Activated T-cell treated with anti-CD3 and anti-CD28 coated beads, Interleukin-2, amount 50 U/mL, for 48 hours (primary cell): ENCODE data around the gene OTOL1.

Experiments used
- DNase-seq, 2 experiments: peaks; one replicate each; pipeline ENCODE4 v3.0.0-alpha.2; 2020

OTOL1 gene

DNA sequence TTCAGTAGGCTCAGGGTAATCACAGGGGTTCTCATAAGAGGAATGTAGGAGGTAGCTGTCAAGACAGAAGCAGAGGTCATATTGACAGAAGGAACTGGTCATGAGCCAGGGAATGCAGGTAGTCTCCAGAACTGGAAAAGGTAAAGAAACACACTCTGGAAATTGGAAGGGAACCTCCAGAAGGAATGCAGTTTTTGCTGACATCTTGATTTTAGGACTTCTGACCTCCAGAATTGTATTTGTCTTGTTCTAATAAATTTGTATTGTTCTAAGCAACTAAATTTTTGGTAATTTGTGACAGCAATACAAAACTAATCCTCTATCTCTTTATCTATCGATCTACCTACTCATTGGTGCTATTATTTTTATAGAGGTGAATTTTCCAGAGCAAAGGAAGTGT, 49.2 kb downstream of the OTOL1 start:
- no peak for DNase-seq

DNA sequence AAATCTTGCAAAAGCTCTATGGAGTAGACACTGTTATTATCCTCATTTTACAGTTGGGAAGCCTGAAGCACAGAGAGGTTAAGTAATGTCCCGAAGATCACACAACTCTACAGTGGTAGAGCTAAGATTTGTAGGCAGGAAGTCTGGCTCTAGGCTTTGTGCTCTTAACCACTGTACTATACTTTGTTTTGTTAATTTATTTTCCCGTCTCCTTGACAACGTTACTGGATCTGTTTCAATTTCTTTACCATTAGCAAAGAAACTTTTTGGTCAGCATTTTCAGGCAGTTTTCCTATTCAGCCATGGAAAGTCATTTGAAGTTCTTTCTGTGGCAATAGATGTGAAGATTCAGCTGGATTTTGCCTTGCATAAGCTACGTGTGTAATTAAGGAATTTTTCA, 51.7 kb downstream of the OTOL1 start:
- DNase-seq: no peak

DNA sequence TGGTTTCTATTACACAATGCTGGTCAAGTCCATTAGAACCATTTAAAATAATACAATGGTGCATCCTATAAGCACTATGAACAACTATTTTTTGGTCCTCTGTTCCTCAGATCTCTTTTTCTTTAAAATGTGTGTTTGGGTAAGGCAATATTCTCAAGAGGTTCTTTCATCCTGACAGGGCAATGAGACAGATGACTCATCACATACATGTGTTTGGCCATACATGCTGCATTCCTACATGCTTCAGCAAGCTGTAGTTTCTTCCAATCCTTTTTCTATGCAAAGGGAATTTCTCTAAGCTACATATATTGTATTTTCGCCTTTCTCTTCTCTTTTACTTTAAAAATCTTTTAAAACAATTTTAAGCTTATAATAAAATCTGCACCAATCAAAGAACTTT, 52.7 kb downstream of the OTOL1 start:
- no peak for DNase-seq

DNA sequence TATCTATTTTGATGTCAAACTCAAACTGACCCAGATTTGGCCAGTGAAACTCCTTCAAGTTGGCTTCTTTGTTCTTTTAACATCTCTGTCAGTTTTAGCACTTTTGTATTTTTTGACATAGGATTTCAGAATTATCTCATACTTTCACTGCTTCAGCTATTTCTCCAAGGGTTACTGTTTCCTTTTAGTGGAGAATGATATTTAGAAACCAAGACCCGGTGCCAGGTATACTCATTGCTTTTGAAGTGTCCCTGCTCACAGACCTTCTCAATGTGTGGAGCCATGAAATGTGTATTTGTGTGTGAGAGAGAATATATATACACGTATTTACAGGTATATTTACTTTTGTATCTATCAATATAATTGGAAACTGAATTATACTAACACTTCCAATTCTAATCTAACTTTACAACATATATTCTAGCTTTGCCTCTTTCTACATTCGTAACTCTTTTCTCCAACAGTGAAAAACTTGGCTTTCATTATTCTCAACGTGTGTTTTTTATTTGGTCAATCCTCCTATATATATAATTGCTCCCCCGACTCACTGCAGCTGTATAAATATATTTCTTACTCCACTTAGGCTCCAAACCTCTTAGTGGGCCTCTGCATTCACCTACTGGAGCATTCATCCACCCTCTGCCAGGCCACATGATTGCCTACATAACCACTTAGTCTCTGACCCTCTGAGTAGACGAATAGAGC, 54.0 kb downstream of the OTOL1 start:
- DNase-seq: no peak

DNA sequence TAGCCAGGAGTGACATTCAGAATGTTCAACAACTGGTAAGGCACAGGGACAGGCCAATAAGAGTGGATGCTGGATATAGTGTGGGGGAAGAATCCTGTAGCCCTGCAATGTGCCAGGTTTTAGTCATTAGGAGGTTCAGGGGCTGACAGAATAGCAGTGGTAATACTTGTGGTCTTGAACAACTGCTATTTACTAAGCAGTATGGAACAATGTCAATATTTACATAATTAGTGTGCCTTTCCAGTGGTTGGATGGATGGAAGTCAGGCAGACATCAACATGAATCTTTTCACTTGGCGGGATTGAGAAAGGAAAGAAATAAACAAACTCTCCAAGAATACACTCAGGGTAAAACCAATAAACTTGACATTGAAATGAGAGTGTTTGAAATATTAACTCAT, 55.1 kb downstream of the OTOL1 start:
- DNase-seq: no peak

DNA sequence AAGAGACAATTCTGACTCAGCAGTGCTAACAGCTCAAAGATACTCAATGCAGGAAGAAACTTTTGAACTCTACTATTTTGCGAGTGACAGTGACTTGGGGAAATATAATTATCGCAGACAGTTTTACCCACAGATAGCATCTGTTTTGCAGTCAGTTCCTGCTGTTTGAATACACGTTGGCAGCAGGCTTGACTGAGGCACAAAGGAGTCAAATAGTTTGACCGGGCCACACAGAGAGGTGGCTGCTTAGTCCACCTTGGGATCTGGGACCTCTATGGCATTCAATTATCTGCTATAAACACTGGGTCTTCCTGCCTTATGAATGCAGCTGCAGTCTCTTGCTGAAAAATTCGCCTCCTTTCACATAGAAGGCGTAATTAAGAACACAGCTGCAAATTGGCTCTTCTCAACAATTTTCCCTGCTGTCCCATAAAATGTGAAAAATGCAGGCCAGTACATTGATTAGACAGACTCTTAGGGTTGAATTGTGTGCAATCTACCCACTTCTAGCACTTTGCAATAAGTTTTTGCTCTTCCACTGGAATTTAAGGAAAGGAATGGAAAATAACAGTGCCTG, 56.5 kb downstream of the OTOL1 start:
- no peak for DNase-seq
